Measurements from ENCODE around the gene TIGAR. TPM values are rescaled to one million over a fixed set of nuclear protein-coding genes. Genes with fewer than 3 reads are reported as not detected.

Gene TIGAR
- total RNA-seq, 1 donor from 2014 or later, result 20.7 TPM

GRCh38 chr12:4279198-4279690 lies 41.8 kb upstream of the TIGAR start:
- Mint-ChIP-seq H3K9me3 (ENCODE audit: unreplicated experiment) (peaks cover 12% of the 10 kb centered on the region), H3K36me3 (ENCODE audit: unreplicated experiment) (no peaks in the 10 kb centered on the region), H3K27ac (ENCODE audit: unreplicated experiment) (no peak overlapping the region), H3K4me1 (ENCODE audit: low read depth, unreplicated experiment) (peaks cover 29% of the 10 kb centered on the region), H3K27me3 (ENCODE audit: unreplicated experiment) (peaks cover 8% of the 10 kb centered on the region), H3K4me3 (ENCODE audit: unreplicated experiment) (no peak overlapping the region)
- no peak for DNase-seq
- no peak for TF ChIP-seq CTCF (IDR thresholded peaks at IDR 0.05; ENCODE audit: partially characterized antibody, unreplicated experiment)

- Mint-ChIP-seq H3K36me3 (ENCODE audit: unreplicated experiment) (no peaks in the 10 kb centered on the region), H3K27ac (ENCODE audit: unreplicated experiment) (peak overlapping the region; percentile 12), H3K9me3 (ENCODE audit: unreplicated experiment) (peaks cover 9% of the 10 kb centered on the region), H3K4me3 (ENCODE audit: unreplicated experiment) (peak overlapping the region; percentile 55), H3K4me1 (ENCODE audit: low read depth, unreplicated experiment) (peaks cover 30% of the 10 kb centered on the region), H3K27me3 (ENCODE audit: unreplicated experiment) (peaks cover 6% of the 10 kb centered on the region)
- no peak for DNase-seq
- TF ChIP-seq CTCF (IDR thresholded peaks at IDR 0.05; ENCODE audit: partially characterized antibody, unreplicated experiment), result no peak
These were observed 40.5 kb upstream of the TIGAR start for GRCh38 chr12:4280351-4281163.

GRCh38 chr12:4281173-4281654 lies 39.8 kb upstream of the TIGAR start:
- Mint-ChIP-seq H3K27me3 (ENCODE audit: unreplicated experiment) (peaks cover 5% of the 10 kb centered on the region), H3K36me3 (ENCODE audit: unreplicated experiment) (no peaks in the 10 kb centered on the region), H3K27ac (ENCODE audit: unreplicated experiment) (no peak overlapping the region), H3K9me3 (ENCODE audit: unreplicated experiment) (peaks cover 5% of the 10 kb centered on the region), H3K4me1 (ENCODE audit: low read depth, unreplicated experiment) (peaks cover 32% of the 10 kb centered on the region), H3K4me3 (ENCODE audit: unreplicated experiment) (no peak overlapping the region)
- TF ChIP-seq CTCF (IDR thresholded peaks at IDR 0.05; ENCODE audit: partially characterized antibody, unreplicated experiment), result no peak
- no peak for DNase-seq

- peaks cover 34% of the 10 kb centered on the region for H3K4me1 Mint-ChIP-seq (ENCODE audit: low read depth, unreplicated experiment)
- H3K36me3 Mint-ChIP-seq (ENCODE audit: unreplicated experiment), result no peaks in the 10 kb centered on the region
- no peak overlapping the region for H3K4me3 Mint-ChIP-seq (ENCODE audit: unreplicated experiment)
These were observed 38.7 kb upstream of the TIGAR start for GRCh38 chr12:4282103-4282891.

More at GRCh38 chr12:4282103-4282891, 38.7 kb upstream of the TIGAR start:
- DNase-seq, result no peak
- Mint-ChIP-seq H3K9me3 (ENCODE audit: unreplicated experiment) (peaks cover 9% of the 10 kb centered on the region), H3K27ac (ENCODE audit: unreplicated experiment) (no peak overlapping the region), H3K27me3 (ENCODE audit: unreplicated experiment) (peaks cover 4% of the 10 kb centered on the region)
- TF ChIP-seq CTCF (IDR thresholded peaks at IDR 0.05; ENCODE audit: partially characterized antibody, unreplicated experiment), result no peak
